T-helper 2 cell treated with Interferon-gamma antibody and Interleukin-4, amounts not matched to agents 5 μg/mL and 100 μg/mL, for 36 hours (primary cell): ENCODE data around the gene TMEM218.

ENCODE experiments used
- DNase-seq: peaks from one replicate; pipeline ENCODE4 v3.0.0; 2021; ENCODE audit warnings: low spot score
- H3K27ac Mint-ChIP-seq: one replicate; pipeline ENCODE4 v1.8.0; 2021; ENCODE audit warnings: mild to moderate bottlenecking, mixed read lengths
- H3K27me3 Mint-ChIP-seq: one replicate; pipeline ENCODE4 v1.8.0; 2021; ENCODE audit warnings: low read depth, mixed read lengths
- H3K36me3 Mint-ChIP-seq: one replicate; pipeline ENCODE4 v1.8.0; 2021; ENCODE audit warnings: low read depth, mixed read lengths
- H3K4me1 Mint-ChIP-seq: one replicate; pipeline ENCODE4 v1.8.0; 2021; ENCODE audit warnings: low read depth, mixed read lengths
- H3K4me3 Mint-ChIP-seq: one replicate; pipeline ENCODE4 v1.8.0; 2022; ENCODE audit warnings: mild to moderate bottlenecking, moderate library complexity, mixed read lengths
- H3K9me3 Mint-ChIP-seq: one replicate; pipeline ENCODE4 v1.8.0; 2021; ENCODE audit warnings: mixed read lengths

TMEM218 gene

DNA sequence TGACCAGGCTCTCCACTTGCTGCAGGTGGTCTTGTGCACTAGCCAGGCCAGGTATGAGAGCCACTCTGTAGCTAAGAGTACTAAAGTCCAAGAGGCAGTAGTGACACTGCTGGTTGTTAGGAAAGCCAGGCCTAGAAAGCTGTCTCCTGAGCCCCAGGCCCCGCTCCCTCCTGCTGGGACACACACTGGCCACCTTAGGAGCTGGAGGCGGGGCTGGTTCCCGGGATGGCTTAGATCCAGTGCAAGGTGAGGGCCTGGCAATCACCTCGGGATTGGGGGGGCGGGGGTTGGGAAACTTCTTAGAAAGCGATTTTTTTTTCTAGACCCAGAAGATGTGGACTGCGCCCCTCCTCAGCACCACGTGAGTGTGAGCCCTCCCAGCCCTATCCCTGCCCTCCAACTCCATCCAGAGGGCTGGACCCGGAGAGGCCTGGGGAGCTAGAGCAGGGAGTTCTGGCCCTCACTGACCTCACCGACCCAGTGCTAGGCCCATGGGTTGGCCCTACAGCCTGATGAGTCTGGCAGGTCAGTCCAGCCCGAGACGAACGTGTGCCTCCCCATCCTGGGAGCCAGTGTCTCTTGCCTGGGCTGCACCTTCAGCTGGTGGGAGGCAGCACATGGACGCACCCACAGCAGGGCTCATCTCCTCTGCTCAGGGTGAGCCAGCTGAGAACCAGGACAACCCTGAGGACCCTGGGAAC, 30.2 kb downstream of the TMEM218 start:
- Mint-ChIP-seq H3K4me3 (no peak overlapping the region), H3K36me3 (no peaks in the 10 kb centered on the region), H3K4me1 (no peaks in the 10 kb centered on the region), H3K27me3 (no peaks in the 10 kb centered on the region), H3K9me3 (no peaks in the 10 kb centered on the region), H3K27ac (no peak overlapping the region)
- no peak for DNase-seq

GRCh38 chr11:125080531-125080911, 30.9 kb downstream of the TMEM218 start:
- Mint-ChIP-seq H3K27ac (no peak overlapping the region), H3K27me3 (no peaks in the 10 kb centered on the region), H3K4me1 (no peaks in the 10 kb centered on the region), H3K4me3 (no peak overlapping the region), H3K9me3 (no peaks in the 10 kb centered on the region), H3K36me3 (no peaks in the 10 kb centered on the region)
- DNase-seq: no peak

- no peak overlapping the region for H3K27ac Mint-ChIP-seq
- no peak for DNase-seq
- H3K27me3 Mint-ChIP-seq: no peaks in the 10 kb centered on the region
- H3K4me3 Mint-ChIP-seq: no peak overlapping the region
- H3K4me1 Mint-ChIP-seq: no peaks in the 10 kb centered on the region
- no peaks in the 10 kb centered on the region for H3K36me3 Mint-ChIP-seq
- H3K9me3 Mint-ChIP-seq: no peaks in the 10 kb centered on the region
Observed at GRCh38 chr11:125079878-125080530, 31.4 kb downstream of the TMEM218 start.

- Mint-ChIP-seq H3K36me3 (no peaks in the 10 kb centered on the region), H3K27me3 (no peaks in the 10 kb centered on the region), H3K27ac (no peak overlapping the region), H3K9me3 (no peaks in the 10 kb centered on the region), H3K4me1 (no peaks in the 10 kb centered on the region), H3K4me3 (no peak overlapping the region)
- DNase-seq: no peak
Observed at GRCh38 chr11:125079151-125079877, 32.1 kb downstream of the TMEM218 start.

GRCh38 chr11:125078516-125079140, 32.8 kb downstream of the TMEM218 start:
- no peaks in the 10 kb centered on the region for H3K36me3 Mint-ChIP-seq
- no peak overlapping the region for H3K27ac Mint-ChIP-seq
- H3K4me3 Mint-ChIP-seq: no peak overlapping the region
- H3K27me3 Mint-ChIP-seq: no peaks in the 10 kb centered on the region
- no peak for DNase-seq
- H3K4me1 Mint-ChIP-seq: no peaks in the 10 kb centered on the region
- no peaks in the 10 kb centered on the region for H3K9me3 Mint-ChIP-seq

DNA sequence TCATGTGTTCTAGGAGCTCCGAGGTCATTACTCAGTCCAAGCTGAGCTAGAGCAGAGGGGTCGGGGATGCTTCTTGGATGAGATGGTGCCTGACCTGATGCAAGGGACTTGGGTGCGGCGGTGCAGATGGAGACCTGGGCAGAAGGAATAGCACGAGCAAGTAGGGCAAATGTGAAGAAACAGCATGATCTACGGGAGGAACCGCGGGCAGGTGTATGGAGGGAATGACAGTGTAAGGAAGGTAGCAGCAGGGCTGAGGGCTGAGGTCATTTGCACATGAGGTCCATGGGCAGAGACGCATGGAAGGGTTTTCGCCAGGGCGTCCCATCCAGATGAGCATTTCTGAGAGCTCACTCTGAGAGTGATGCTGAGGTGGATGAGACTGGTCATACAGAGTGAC, 33.4 kb downstream of the TMEM218 start:
- no peak overlapping the region for H3K27ac Mint-ChIP-seq
- H3K27me3 Mint-ChIP-seq: no peaks in the 10 kb centered on the region
- DNase-seq: no peak
- H3K36me3 Mint-ChIP-seq: no peaks in the 10 kb centered on the region
- no peak overlapping the region for H3K4me3 Mint-ChIP-seq
- H3K9me3 Mint-ChIP-seq: no peaks in the 10 kb centered on the region
- no peaks in the 10 kb centered on the region for H3K4me1 Mint-ChIP-seq

DNA sequence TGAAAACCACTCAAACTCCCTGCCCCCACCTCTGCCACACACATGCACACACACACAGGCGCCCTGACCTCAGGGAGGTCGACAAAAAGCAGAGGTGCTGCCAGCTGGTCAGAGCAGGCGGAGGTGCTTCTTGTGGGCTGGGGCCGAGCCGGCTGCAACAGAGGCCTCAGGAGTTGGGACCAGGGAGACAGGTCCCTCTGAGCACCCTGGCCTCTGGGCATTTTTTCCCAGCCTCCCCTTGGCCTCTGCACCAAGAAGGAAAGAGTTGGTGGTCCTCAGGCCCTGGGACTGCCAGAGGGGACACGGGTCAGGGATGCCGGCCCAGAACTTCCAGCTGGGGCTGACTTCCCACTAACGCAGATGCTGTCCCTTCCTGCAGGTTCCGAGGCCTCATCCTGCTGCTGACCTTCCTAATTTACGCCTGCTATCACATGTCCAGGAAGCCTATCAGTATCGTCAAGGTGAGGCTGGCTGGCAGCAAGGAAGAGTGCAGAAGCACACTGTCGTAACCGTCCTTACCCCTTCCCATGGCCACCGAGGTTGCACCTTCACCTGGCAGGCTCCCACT, 35.0 kb downstream of the TMEM218 start:
- Mint-ChIP-seq H3K27ac (no peak overlapping the region), H3K36me3 (no peaks in the 10 kb centered on the region), H3K27me3 (no peaks in the 10 kb centered on the region)

DNA sequence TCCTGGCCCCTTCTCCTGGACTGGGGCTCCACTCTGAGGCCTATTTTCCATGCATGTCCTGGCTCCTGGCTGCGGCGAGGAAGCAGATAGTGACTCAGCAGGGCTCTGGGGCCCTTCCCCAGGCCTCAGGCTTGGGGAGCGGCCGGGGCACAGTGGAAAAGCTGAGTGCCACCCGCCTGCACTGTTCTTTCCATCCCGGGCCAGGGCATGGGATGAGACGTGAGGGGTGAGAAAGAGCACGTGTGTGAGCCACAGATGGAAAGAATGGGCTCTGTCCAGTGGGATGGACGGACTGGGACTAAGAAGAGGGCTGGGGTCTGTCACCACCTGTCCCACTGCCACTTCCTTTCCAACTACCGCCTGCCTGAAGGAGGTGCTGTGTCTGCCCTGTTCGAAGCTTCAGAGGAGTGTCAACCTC, 35.5 kb downstream of the TMEM218 start:
- Mint-ChIP-seq H3K4me1 (peaks cover 6% of the 10 kb centered on the region), H3K36me3 (no peaks in the 10 kb centered on the region), H3K27ac (no peak overlapping the region), H3K27me3 (no peaks in the 10 kb centered on the region), H3K9me3 (no peaks in the 10 kb centered on the region), H3K4me3 (no peak overlapping the region)
- no peak for DNase-seq

More for the DNA sequence above, 35.0 kb downstream of the TMEM218 start:
- no peaks in the 10 kb centered on the region for H3K9me3 Mint-ChIP-seq
- peaks cover under 1% of the 10 kb centered on the region for H3K4me1 Mint-ChIP-seq
- DNase-seq: no peak
- H3K4me3 Mint-ChIP-seq: no peak overlapping the region

- H3K27me3 Mint-ChIP-seq: no peaks in the 10 kb centered on the region
- DNase-seq: no peak
- H3K9me3 Mint-ChIP-seq: no peaks in the 10 kb centered on the region
- H3K27ac Mint-ChIP-seq: no peak overlapping the region
- peaks cover 12% of the 10 kb centered on the region for H3K4me1 Mint-ChIP-seq
- no peaks in the 10 kb centered on the region for H3K36me3 Mint-ChIP-seq
- H3K4me3 Mint-ChIP-seq: no peak overlapping the region
Observed at GRCh38 chr11:125075242-125075625, 36.2 kb downstream of the TMEM218 start.

- no peaks in the 10 kb centered on the region for H3K9me3 Mint-ChIP-seq
- no peaks in the 10 kb centered on the region for H3K27me3 Mint-ChIP-seq
- H3K36me3 Mint-ChIP-seq: no peaks in the 10 kb centered on the region
- DNase-seq: no peak
- no peak overlapping the region for H3K27ac Mint-ChIP-seq
- H3K4me1 Mint-ChIP-seq: peaks cover 15% of the 10 kb centered on the region
- H3K4me3 Mint-ChIP-seq: no peak overlapping the region
Observed at GRCh38 chr11:125074511-125075241, 36.8 kb downstream of the TMEM218 start.

DNA sequence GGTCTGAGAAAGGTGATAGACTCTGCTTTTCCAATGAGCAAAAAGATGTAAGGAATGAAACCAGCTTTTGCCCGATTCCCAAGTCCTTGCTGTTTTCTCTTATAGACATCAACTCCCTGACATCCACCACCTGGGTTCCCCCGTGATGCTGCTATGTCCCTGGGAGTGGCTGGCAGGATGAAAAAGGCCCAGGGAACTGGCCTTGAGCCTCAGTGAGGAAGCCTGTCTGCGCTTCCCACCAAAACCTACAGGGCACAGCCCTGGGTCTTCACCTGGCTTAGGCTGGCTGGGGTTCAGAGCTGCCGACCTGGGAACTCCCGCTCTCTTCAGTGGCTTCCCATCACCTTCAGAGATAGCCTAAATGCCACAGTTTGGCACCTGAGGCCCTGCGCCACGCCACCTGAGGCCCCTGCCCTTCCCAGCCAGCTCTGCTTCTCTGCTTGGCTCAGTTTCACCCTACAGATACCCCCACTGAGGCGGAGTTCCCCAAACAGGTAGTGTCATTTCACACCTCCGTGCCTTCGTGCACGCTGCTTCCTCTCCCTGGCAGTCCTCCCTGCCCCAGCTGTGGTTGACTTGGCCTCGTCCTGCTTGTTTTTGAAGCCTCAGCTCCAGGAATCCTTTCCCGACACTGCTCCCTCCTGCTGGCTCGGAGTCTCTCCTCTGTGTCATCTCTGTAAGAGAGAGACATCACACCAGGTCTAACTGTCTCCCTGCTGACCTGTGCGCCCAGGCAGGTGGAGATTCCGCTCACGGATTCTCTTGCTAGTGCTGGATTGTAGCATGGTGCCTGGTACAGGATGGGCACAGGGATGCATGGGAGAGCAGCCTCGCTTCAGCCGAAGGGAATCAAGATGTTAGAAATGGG, 37.6 kb downstream of the TMEM218 start:
- Mint-ChIP-seq H3K4me3 (no peak overlapping the region), H3K27ac (no peak overlapping the region), H3K36me3 (no peaks in the 10 kb centered on the region), H3K4me1 (peaks cover 15% of the 10 kb centered on the region), H3K9me3 (no peaks in the 10 kb centered on the region), H3K27me3 (no peaks in the 10 kb centered on the region)
- DNase-seq: no peak

- H3K27me3 Mint-ChIP-seq: peaks cover 4% of the 10 kb centered on the region
- H3K36me3 Mint-ChIP-seq: no peaks in the 10 kb centered on the region
- H3K27ac Mint-ChIP-seq: no peak overlapping the region
- no peaks in the 10 kb centered on the region for H3K9me3 Mint-ChIP-seq
- no peak overlapping the region for H3K4me3 Mint-ChIP-seq
- H3K4me1 Mint-ChIP-seq: peaks cover 15% of the 10 kb centered on the region
- DNase-seq: no peak
Observed at GRCh38 chr11:125072961-125073590, 38.4 kb downstream of the TMEM218 start.
